Stimulated activated naive CD4-positive, alpha-beta T cell treated with Interleukin-2 at 50 U/mL for 16 hours (primary cell): ENCODE data around the gene ACOXL.
"Not testable (repeated sequence)": the region's sequence is repeated elsewhere in the genome, so short reads cannot be mapped to it uniquely, and the experiment has no call there.

Experiments used
- DNase-seq: peaks from one replicate; lab custom pipeline; 2025; lab: John Stamatoyannopoulos, UW

ACOXL gene

DNA sequence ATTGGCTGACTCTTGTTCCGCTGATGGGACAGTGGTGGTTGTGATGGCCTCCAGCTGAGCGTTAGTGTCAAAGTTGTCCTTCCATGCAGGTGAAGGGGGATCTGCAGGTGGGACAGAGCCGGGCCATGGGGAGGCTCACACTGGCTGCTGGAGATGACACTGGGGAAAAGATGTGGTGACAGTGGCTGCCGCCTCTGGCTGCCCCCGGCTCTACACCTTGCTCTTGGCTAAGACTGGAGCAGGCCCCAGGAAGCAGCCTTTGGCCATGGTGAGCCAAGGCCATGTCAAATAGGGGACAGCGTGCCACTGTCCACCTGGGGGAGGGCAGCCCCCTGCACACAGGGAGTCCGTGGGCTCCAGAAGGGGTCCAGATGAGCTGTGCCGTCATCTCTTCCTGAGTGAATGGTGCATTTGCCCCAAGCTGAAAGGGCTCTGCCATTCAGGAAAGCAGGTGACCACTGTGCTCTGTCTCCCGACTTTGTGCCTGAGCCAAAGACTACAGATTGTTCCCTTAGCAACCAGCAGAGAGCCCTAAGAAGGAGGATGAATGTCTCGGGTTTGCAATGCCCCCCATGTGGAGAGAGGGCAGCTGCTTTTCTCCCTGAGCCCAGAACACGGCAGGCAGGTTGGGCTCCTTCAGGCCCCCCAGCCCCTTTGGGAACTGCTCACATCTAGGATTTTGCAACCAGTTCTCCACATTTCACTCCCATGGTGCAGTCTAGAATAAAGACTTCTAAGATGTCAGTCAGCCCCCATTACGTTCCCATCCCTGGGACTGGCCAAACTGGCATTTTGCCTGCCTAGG lies 309.2 kb downstream of the ACOXL start:
- no peak for DNase-seq

GRCh38 chr2:111042261-111042660 lies 309.9 kb downstream of the ACOXL start:
- no peak for DNase-seq

- peak; percentile 22 for DNase-seq
Measured at GRCh38 chr2:111042772-111043771, 310.7 kb downstream of the ACOXL start.

DNA sequence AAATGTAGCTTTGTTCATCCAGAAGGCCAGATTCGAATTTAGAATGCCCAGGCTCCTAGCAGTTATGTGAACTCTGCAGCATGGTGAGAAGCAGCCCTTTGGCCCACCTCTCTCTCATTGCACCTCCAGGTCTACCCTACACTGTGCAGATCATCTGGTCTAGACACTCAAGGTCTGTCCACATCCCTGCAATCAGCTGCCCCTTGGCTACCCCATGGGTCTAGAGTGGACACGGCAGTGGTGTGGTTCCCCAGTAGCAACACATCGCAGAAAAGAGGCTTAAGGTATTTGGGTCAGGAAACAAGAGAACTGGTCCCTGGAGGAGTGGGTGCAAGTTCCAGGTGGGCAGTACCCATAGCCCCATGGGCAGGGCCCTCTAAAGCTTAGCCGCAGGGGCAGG lies 311.7 kb downstream of the ACOXL start:
- DNase-seq = no peak

DNA sequence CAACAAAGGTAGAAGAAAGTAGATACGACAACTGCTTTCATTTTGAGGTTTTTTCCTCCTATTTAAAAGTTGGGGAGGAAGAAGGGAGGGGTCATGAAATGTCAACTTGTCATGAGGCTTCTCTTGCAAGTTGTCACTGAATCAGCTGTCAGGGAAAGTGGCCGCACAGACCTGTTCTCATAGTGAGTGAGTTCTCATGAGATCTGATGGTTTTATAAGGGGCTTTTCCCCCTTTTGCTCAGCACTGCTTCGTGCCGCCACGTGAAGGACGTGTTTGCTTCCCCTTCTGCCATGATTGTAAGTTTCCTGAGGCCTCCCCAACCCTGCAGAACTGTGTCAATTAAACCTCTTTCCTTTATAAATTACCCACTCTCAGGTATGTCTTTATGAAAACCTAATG lies 312.9 kb downstream of the ACOXL start:
- not testable (repeated sequence) for DNase-seq

GRCh38 chr2:111045771-111046444 lies 313.5 kb downstream of the ACOXL start:
- no peak for DNase-seq

DNA sequence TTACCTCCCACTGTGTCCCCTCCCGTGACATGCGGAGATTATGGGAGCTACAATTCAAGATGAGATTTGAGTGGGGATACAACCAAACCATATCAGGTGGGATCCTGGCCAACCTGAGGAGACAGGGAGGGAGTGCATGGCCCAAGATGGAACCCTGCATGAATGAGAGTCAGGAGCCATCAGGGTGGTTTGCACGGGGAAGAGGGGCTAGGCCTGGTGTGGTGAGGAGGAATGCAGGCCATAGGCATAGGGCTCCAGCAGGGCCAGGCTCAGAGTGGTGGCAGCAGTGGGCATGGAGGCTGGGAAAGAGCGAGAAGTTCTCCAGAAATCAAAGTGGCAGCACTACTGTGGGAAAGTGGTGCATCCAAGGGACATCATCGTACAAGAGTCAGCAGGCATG lies 314.3 kb downstream of the ACOXL start:
- no peak for DNase-seq

DNA sequence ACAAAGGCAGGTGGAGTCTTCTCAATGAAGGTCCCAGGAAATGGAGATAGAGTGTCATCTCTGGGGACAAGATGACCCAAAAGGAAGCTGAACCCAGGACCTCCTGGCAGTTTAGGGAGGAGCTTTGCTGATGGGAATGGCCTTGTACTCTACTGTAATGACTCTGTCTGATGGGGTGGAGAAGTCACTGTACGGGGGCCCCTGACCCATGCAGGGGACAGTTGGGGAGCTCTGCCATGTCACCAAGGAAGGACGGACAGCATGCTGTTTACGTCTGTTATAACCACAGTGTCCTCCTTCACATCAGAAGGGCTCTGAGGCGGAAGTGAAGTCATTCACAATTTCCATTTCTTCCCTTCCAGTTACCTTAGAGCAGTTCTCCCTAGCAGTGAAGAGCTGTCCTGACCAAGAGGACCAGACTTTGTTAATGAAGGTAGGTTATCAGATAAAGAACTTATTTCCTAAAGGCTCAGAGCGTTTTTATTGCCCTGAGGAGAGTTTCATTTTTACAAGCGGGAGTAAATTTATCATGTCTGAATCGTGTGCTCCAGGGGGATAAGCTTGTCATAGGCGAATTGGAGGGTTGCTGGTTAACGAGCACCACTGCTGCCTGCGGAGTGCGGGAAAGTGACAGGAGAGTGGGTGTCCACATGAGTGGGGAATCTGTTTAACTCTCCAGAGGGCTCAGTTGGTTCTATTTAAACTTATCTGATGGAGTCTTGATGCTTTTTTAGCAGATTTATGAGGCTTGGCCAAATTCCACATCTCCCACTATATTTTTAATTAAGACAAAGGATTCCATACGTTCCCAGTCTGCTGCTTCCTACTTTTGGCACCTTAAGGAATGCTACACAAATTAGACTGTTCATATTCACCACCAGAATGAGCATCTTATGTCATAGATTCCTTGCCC lies 316.7 kb downstream of the ACOXL start:
- DNase-seq = no peak

DNA sequence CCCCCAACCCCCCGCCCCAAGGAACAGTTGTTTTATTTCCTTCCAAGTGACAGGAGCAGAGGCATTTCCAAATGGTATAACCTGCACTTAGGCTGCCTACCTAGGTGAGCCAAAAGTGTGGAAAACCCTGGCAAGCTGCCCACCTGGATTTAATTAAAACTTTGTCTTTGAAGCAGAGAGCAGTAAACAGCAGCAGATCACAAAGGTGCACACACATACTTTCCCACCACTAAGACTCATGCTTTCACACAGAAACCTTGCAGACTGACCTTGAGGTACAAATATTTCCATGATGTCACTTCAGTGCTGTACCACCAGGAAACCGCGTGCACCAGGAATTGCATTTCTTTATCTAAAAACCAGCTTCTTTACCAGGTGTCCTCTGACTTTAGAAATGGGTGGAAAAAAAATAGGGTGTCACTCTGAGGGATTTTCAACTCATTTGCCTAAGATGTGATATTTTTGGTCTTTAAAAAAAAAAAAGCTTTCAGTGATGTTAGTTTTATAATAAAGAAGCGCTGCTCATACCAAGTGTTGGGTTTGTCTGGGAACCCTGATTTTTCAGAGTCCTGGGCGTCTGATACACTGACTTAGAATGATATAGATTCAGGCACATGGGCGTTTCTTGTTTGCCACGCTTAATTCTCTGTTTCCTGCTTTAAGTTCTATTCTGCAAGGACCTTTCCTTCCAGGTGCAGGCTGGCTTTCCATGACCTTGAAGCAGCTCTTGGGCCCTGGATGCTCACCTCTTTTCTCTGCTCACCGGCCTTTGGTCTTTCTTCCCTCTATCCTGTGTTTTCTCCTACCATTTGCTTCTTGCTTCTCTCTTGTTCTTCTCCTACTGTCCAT lies 317.6 kb downstream of the ACOXL start:
- DNase-seq = no peak

- DNase-seq = no peak
Measured at GRCh38 chr2:111050701-111051376, 318.5 kb downstream of the ACOXL start.

DNA sequence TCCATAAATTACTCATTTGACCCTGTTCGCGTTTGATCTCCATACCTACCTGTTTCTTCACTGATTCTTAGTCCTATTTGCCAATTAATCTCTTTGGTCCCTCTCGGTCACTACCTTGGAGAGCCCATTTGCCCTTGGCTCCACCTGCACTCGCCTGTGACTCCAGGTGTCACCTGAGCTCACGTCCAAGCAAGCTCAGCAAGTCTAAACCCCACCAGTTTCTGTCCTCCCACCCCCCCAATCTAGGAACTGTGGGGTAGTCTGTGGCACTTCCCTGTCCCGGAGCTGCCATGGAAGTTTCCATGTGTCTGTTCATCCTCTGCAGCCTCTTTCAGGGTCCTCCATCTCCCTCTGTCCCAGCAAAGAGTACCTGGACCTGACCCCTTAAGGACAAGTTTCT lies 320.2 kb downstream of the ACOXL start:
- DNase-seq = no peak

GRCh38 chr2:111053266-111053665 lies 320.9 kb downstream of the ACOXL start:
- no peak for DNase-seq

GRCh38 chr2:111053825-111054515 lies 321.6 kb downstream of the ACOXL start:
- DNase-seq = no peak

- DNase-seq = peak; percentile 17
Measured at GRCh38 chr2:111054791-111055691, 322.7 kb downstream of the ACOXL start.

DNA sequence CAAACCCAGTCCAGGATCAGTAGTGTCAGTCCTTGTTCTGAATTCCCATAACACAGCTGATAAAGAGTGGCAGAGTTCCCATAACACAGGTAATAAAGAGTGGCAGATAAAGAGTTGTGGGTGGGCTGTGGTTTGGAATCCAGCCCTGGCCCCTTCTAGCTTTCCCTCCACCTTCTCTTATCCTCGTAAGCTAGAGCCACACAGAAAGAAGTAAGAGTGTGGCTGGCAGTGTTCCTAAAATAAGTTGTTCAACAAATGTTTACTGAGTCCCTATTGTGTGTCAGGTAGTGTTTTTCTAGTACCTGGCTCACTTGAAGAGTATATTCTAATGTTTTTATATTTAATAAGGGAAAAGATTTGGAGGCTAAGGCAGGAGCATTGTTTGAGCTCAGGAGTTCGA lies 323.4 kb downstream of the ACOXL start:
- no peak for DNase-seq

DNA sequence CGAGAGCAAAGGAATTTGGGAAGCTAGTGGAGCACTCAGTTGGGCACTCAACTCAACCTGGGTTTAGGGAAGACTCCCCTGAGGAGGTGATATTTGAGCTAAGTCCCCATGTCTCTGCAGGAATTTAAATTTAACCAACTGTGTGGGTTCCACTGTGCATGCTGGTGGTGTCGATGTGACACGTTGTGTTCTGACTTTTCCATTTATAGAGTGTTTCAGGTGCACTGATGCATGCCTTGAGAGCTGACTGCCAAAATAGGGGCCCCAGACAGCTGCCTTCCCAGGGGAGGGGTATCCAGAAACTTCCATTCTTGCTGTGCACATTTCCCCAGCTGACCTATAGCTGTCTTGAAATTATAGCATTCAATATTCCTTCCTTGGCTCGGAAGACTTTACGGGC lies 324.7 kb downstream of the ACOXL start:
- no peak for DNase-seq

GRCh38 chr2:111057721-111058120 lies 325.3 kb downstream of the ACOXL start:
- no peak for DNase-seq

DNA sequence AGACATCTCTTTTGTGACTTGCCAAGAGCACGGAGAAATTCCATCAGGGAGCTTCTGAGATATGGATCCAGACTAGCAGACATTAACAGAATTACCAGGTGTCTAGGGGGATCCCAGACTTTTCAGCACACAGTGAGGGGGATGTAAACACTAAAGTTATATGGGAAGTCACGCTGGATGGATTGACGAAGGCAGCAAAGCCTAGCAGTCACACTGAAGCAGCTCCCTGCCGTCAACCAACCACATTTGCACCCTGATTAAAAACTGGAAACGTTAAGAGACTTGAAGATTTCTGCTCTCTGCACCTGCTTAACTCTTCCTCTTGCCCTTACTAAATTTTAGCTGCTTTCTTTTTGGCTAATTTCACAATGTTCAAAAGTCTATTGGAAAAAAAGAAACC lies 325.9 kb downstream of the ACOXL start:
- no peak for DNase-seq
